KOPT-K1 (cell line): ENCODE measurements around the gene NCSTN.

ENCODE experiments used
- H3K27ac ChIP-seq: fragments of 200-600 bp; sonication (generic); 2 replicates; pipeline ENCODE4 v1.5.1; 2016; ENCODE audit warnings: antibody characterized with exemption, mild to moderate bottlenecking, low read depth, low read length; ENCODE audit not compliant: poor library complexity, severe bottlenecking
- H3K36me3 ChIP-seq: fragments of 200-600 bp; sonication (generic); 2 replicates; pipeline ENCODE4 v1.5.1; 2017; ENCODE audit warnings: antibody characterized with exemption, mild to moderate bottlenecking, low read length, moderate library complexity; ENCODE audit not compliant: insufficient read depth
- H3K9me3 ChIP-seq: fragments of 200-600 bp; sonication (generic); 2 replicates; pipeline ENCODE4 v1.5.1; 2017; ENCODE audit warnings: antibody characterized with exemption, low read length, mild to moderate bottlenecking; ENCODE audit not compliant: insufficient read depth, poor library complexity, severe bottlenecking

Gene NCSTN

GRCh38 chr1:160402001-160402795 lies 59.0 kb downstream of the NCSTN start:
- no peaks in the 10 kb centered on the region for H3K9me3 ChIP-seq
- H3K36me3 ChIP-seq, result no peaks in the 10 kb centered on the region
- H3K27ac ChIP-seq, result no peak overlapping the region

DNA sequence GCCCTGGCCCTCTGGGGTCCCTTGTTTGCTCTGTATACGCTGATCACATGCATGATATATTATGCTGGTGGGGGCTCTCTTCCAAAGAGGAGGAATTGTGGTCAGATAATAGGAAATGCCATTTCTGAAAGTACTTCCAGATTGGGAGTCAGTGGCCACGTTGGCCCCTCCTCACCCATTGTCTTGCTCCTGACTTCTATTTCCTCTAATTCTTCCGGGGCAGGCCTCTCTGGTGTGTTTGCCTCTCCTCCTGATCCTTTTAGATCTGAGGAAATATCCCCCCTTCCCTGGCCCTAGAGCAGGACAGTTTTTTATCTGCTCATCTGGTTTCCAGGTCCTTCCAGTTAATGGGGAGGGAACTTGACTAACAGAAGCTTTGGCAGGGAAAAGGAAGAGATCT lies 60.1 kb downstream of the NCSTN start:
- no peak overlapping the region for H3K27ac ChIP-seq

GRCh38 chr1:160404094-160404493 lies 60.9 kb downstream of the NCSTN start:
- Histone ChIP-seq H3K27ac (no peak overlapping the region), H3K36me3 (no peaks in the 10 kb centered on the region), H3K9me3 (no peaks in the 10 kb centered on the region)

More for the DNA sequence above, 60.1 kb downstream of the NCSTN start:
- Histone ChIP-seq H3K36me3 (no peaks in the 10 kb centered on the region), H3K9me3 (no peaks in the 10 kb centered on the region)

GRCh38 chr1:160405331-160405877 lies 62.2 kb downstream of the NCSTN start:
- Histone ChIP-seq H3K36me3 (no peaks in the 10 kb centered on the region), H3K9me3 (no peaks in the 10 kb centered on the region), H3K27ac (no peak overlapping the region)

DNA sequence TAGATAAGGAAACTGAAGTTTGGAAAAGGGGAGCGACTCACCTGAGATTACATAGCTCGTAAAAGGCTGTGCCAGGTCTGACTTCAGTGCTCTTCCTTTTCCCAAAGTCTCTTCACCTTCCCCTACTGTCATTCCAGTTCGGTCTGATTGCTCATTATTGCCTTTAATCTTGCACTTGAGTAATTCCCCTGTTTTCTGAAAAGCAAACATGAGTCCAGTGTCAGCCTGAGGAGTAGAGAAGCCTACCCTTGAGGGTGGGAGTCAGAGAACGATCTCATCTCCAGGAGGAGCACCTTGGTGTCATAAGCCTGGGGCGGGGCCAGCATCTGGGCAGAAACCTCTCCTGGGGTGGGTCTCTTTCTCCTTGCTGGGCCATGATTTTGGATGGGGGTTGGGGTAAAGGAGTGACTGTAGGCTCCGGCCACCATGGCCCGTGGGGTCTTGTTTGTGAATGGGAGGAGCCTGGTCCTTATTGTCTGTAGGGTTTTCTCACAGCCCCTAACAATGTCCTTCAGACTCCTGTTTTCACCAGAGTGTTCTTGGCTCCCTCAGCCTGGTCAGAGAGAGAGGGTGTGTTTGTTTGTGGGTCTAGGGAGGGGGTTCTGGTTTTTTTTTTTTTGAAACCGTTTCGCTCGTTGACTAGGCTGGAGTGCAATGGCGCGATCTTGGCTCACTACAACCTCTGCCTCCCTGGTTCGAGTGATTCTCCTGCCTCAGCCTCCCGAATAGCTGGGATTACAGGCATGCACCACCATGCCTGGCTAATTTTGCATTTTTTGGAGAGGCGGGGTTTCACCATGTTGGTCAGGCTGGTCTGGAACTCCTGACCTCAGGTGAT lies 63.2 kb downstream of the NCSTN start:
- no peaks in the 10 kb centered on the region for H3K9me3 ChIP-seq
- no peaks in the 10 kb centered on the region for H3K36me3 ChIP-seq
- no peak overlapping the region for H3K27ac ChIP-seq

GRCh38 chr1:160407839-160408801 lies 64.9 kb downstream of the NCSTN start:
- Histone ChIP-seq H3K9me3 (no peaks in the 10 kb centered on the region), H3K36me3 (no peaks in the 10 kb centered on the region), H3K27ac (no peak overlapping the region)
